Liver (tissue), 3 donors: ENCODE data around the gene CELA1.

Source experiments
- EGR1 ChIP-seq, 2 donors: IDR thresholded peaks; 2 replicates each; pipeline ENCODE4 v1.6.1; 2016 to 2018; ENCODE audit warnings: antibody characterized with exemption in 2 of 2, low read depth in 2 of 2
- NR2F2 ChIP-seq: IDR thresholded peaks from 2 replicates; pipeline ENCODE4 v1.6.1; 2016; ENCODE audit warnings: antibody characterized with exemption
- RXRA ChIP-seq, 2 donors: IDR thresholded peaks; 2 replicates each; pipeline ENCODE4 v1.6.1; 2017 to 2018; ENCODE audit warnings: antibody characterized with exemption in 2 of 2, mild to moderate bottlenecking in 1 of 2
- TF ChIP-seq, protein P1 (sequence below): fragments of 150-350 bp; IDR thresholded peaks from 2 replicates; pipeline ENCODE4 v1.5.1; 2017; ENCODE audit warnings: improper control_type of control experiment, low read depth, low read length; ENCODE audit not compliant: missing input control
- donor health status: healthy.
- donor health status: healthy.

- TF ChIP-seq, protein P1, sequence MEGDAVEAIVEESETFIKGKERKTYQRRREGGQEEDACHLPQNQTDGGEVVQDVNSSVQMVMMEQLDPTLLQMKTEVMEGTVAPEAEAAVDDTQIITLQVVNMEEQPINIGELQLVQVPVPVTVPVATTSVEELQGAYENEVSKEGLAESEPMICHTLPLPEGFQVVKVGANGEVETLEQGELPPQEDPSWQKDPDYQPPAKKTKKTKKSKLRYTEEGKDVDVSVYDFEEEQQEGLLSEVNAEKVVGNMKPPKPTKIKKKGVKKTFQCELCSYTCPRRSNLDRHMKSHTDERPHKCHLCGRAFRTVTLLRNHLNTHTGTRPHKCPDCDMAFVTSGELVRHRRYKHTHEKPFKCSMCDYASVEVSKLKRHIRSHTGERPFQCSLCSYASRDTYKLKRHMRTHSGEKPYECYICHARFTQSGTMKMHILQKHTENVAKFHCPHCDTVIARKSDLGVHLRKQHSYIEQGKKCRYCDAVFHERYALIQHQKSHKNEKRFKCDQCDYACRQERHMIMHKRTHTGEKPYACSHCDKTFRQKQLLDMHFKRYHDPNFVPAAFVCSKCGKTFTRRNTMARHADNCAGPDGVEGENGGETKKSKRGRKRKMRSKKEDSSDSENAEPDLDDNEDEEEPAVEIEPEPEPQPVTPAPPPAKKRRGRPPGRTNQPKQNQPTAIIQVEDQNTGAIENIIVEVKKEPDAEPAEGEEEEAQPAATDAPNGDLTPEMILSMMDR = no peak
- TF ChIP-seq EGR1 (IDR thresholded peaks at IDR 0.05; ENCODE audit: low read depth in 2 of 2) (no peak), NR2F2 (no peak), RXRA (IDR thresholded peaks at IDR 0.05) (no peak)
Measured at GRCh38 chr12:51320311-51320694, 26.2 kb downstream of the CELA1 start.
